ENCODE measurements around the gene CHRFAM7A.
A peak's percentile ranks its signal among the peaks of the same experiment; 100 is the strongest.
"Not testable (repeated sequence)": the region's sequence is repeated elsewhere in the genome, so short reads cannot be mapped to it uniquely, and the experiment has no call there.

The CHRFAM7A gene

DNA sequence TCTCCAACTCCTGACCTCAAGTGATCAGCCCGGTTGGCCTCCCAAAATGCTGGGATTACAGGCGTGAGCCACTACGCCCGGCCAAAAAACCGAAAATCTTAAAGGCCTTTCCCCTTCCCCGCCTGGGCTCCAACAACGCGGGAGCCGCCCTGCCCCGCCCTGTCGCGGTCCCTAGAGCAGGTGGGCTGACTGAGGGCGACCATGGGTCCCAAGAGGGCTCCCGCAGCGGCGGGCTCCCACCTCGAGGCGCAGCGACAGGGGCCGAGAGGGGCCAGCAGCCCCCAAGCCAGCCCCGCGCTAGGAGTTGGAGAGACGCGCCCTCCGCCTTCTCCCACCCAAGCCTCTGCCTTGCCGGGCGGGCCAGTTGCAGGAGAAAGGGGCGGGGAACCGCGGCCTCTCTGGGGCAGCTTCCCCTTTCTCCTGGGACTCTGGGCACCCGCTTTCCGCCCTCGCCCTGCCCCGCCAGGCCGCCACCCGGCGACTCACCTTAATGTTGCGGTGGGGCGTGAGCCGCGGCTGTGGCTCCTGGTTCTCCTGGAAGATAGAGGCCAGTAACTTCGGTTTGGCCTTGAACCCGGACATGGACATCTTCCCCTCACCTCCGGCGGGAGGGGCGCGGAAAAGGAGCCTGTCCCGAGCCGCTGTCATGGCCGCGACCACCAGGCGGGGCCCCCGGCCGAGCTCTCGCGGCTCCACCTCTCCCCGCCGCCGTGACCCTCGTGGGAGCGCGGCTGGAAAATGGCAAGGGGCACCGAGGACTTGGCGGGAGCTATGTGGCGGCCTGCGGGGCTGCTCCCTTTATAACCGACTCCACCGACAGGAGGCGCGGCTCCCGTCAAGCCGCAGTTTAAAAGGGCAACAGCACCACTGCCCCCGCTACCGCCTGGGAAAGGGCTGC, at the start of gene CHRFAM7A:
Gene CHRFAM7A (minus strand): TSS at position 775 of the 898 bp plus-strand sequence. CDS start 10,189 bp downstream, outside the sequence.
- not testable (repeated sequence) for H3K4me3 ChIP-seq (ENCODE audit: low read depth, low read length); H3K4me2 ChIP-seq (ENCODE audit: low read length); H3K4me1 ChIP-seq; H3K79me2 ChIP-seq; H2AFZ ChIP-seq; H3K27me3 ChIP-seq (ENCODE audit: control insufficient read depth, insufficient read depth, low read length); H3K9ac ChIP-seq; H3K9me3 ChIP-seq (ENCODE audit: control insufficient read depth, low read length); H3K36me3 ChIP-seq (ENCODE audit: control insufficient read depth, insufficient read depth, low read length); H3K27ac ChIP-seq

DNA sequence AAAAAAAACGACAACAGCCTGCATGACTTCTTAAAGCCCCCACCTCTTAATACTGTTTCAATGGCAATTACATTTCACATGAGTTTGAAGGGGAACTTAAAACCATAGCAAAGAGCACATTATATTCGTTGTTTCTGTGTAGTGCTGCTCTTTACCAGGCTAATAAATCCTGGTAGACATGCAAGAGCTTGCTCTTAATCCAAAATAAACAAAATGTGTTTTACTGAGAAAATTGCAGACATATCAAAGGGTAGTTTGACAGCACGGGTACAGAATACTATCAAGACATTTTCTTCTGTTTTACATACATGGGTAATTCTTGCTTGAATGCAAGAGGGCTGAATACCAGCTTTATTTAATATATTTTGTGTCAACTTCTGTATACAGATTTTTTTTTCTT, 45.0 kb upstream of the CHRFAM7A start:
- H3K9ac ChIP-seq; H3K4me2 ChIP-seq (ENCODE audit: low read length); H3K4me1 ChIP-seq; H3K79me2 ChIP-seq; H3K27ac ChIP-seq; H3K4me3 ChIP-seq (ENCODE audit: low read depth, low read length); H3K9me3 ChIP-seq (ENCODE audit: control insufficient read depth, low read length); H2AFZ ChIP-seq; H3K36me3 ChIP-seq (ENCODE audit: control insufficient read depth, insufficient read depth, low read length); H3K27me3 ChIP-seq (ENCODE audit: control insufficient read depth, insufficient read depth, low read length): not testable (repeated sequence)

DNA sequence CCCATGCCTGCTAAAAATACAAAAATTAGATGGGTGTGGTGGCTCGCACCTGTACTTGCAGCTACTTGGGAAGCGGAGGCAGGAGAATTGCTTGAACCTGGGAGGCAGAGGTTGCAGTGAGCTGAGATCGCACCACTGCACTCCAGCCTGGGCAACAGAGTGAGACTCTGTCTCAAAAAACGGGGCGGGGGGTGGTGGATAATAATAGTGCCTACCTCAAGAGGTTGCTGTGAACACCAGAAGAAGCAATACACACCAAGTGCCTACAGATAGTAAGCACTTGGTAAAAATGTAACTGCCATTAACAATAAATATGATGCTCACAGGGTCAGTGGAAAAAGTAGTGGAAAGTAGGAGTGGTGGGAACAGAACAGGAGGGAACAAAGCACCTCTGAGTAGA, 42.5 kb upstream of the CHRFAM7A start:
- not testable (repeated sequence) for H3K9me3 ChIP-seq (ENCODE audit: control insufficient read depth, low read length); H3K79me2 ChIP-seq; H3K27me3 ChIP-seq (ENCODE audit: control insufficient read depth, insufficient read depth, low read length); H3K36me3 ChIP-seq (ENCODE audit: control insufficient read depth, insufficient read depth, low read length); H3K4me3 ChIP-seq (ENCODE audit: low read depth, low read length); H2AFZ ChIP-seq; H3K4me2 ChIP-seq (ENCODE audit: low read length); H3K27ac ChIP-seq; H3K4me1 ChIP-seq; H3K9ac ChIP-seq

DNA sequence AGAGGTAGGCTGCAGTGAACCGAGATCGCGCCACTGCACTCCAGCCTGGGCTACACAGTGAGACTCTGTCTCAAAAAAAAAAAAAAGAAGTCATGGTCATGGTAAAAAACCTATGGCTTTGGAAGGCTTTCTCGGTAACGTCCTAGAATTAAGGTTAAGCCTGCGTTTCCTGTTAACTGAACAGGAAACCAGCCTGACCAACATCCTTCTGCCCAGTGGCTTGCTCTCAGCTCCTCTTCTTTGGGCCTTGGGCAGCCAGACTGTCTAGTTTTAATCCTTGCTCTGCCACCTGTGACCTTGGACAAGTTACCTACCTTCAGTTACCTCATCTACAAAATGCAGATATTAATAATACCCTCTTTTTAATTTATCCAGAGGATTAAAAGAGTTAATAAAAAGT, 27.4 kb upstream of the CHRFAM7A start:
- not testable (repeated sequence) for H3K79me2 ChIP-seq; H3K9ac ChIP-seq; H3K4me1 ChIP-seq; H3K27ac ChIP-seq; H3K4me2 ChIP-seq (ENCODE audit: low read length); H3K4me3 ChIP-seq (ENCODE audit: low read depth, low read length); H3K36me3 ChIP-seq (ENCODE audit: control insufficient read depth, insufficient read depth, low read length); H3K27me3 ChIP-seq (ENCODE audit: control insufficient read depth, insufficient read depth, low read length); H3K9me3 ChIP-seq (ENCODE audit: control insufficient read depth, low read length); H2AFZ ChIP-seq

DNA sequence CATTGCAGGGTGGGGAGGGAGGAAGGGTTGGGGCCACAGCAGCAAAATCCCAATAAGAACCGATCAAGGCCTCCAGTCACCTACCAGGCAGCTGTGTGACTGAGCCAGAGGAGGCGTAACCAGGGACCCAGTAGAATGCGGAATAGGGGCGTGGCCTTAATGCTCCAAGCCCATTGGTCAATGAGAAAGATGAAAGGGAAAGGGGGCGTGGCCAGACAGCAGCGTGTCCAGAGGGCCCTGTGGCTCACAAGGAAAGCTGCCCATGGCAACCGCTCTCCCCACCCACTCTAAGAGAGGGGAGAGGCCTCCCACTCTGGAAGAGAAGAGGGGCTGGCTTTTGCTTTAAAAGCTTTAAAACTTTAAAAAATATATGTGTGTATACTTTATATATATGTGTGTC, 20.8 kb upstream of the CHRFAM7A start, which contains the start of gene GOLGA8R:
Gene GOLGA8R (minus strand): TSS at position 101 of the 400 bp plus-strand sequence. CDS start 98 bp downstream, at position 3.
- H3K79me2 ChIP-seq; H3K27ac ChIP-seq; H3K4me3 ChIP-seq (ENCODE audit: low read depth, low read length); H3K27me3 ChIP-seq (ENCODE audit: control insufficient read depth, insufficient read depth, low read length); H3K36me3 ChIP-seq (ENCODE audit: control insufficient read depth, insufficient read depth, low read length); H3K9ac ChIP-seq; H3K9me3 ChIP-seq (ENCODE audit: control insufficient read depth, low read length); H2AFZ ChIP-seq; H3K4me1 ChIP-seq; H3K4me2 ChIP-seq (ENCODE audit: low read length): not testable (repeated sequence)

DNA sequence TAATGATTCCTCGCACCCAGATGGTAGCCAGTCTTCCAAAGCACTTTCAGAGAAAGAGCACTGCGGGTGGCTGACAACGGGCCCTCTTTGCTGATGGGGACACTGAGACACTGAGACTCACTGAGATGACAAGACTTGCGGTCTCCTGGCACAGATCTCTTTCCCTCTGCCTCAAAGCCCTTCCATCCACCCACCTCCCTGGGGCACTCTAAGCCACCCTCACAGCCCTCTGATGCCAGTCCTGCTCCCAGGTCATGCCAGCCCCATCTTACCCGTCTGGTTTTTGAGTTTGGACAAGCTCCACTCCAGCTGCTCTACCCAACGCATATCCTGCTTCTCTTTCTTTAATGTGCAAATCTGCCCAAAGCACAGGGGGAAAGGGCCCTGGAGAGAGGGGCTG, 14.3 kb upstream of the CHRFAM7A start:
- H3K27me3 ChIP-seq (ENCODE audit: control insufficient read depth, insufficient read depth, low read length); H3K4me1 ChIP-seq; H2AFZ ChIP-seq; H3K9me3 ChIP-seq (ENCODE audit: control insufficient read depth, low read length); H3K4me2 ChIP-seq (ENCODE audit: low read length); H3K79me2 ChIP-seq; H3K4me3 ChIP-seq (ENCODE audit: low read depth, low read length); H3K27ac ChIP-seq; H3K9ac ChIP-seq; H3K36me3 ChIP-seq (ENCODE audit: control insufficient read depth, insufficient read depth, low read length): not testable (repeated sequence)

DNA sequence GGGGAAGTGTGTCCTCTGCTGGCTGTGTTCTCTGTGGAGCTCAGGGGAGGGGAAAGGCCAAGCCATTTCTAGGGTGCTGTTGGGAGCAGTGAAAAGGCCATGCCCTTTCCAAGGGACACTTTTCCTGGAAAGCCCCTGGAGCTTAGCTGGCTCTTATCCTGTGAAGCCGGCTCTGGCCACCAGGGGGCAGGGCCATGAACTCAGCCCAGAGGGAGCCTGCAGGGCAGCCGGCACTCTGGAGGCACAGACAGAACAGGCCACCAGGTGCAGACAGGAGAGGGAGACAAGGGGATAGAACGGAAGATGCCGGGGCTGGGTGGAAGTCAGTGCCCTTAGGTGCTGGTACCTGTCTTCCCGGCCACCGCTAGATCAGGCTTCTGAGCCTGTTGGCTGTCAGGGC, 5.6 kb upstream of the CHRFAM7A start:
- not testable (repeated sequence) for H3K36me3 ChIP-seq (ENCODE audit: control insufficient read depth, insufficient read depth, low read length); H3K4me2 ChIP-seq (ENCODE audit: low read length); H2AFZ ChIP-seq; H3K9me3 ChIP-seq (ENCODE audit: control insufficient read depth, low read length); H3K79me2 ChIP-seq; H3K4me1 ChIP-seq; H3K4me3 ChIP-seq (ENCODE audit: low read depth, low read length); H3K27me3 ChIP-seq (ENCODE audit: control insufficient read depth, insufficient read depth, low read length); H3K9ac ChIP-seq; H3K27ac ChIP-seq
- TF ChIP-seq, protein P1, sequence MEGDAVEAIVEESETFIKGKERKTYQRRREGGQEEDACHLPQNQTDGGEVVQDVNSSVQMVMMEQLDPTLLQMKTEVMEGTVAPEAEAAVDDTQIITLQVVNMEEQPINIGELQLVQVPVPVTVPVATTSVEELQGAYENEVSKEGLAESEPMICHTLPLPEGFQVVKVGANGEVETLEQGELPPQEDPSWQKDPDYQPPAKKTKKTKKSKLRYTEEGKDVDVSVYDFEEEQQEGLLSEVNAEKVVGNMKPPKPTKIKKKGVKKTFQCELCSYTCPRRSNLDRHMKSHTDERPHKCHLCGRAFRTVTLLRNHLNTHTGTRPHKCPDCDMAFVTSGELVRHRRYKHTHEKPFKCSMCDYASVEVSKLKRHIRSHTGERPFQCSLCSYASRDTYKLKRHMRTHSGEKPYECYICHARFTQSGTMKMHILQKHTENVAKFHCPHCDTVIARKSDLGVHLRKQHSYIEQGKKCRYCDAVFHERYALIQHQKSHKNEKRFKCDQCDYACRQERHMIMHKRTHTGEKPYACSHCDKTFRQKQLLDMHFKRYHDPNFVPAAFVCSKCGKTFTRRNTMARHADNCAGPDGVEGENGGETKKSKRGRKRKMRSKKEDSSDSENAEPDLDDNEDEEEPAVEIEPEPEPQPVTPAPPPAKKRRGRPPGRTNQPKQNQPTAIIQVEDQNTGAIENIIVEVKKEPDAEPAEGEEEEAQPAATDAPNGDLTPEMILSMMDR (IDR thresholded peaks at IDR 0.05): peak; percentile 9

DNA sequence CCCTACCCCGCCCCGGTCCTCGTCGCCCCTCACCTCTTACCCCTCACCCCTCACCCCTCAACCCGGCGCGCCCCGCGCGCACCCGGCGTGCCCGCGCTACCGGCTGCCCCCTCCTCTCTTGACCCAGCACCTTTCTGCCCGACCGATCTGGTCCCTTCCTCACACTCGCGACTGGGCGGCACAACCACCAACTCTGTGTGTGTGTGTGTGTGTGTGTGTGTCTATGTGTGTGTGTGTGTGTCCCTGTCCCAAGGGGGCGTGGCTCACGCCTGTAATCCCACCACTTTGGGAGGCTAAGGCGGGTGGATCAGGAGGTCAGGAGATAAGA, 288 bp upstream of the CHRFAM7A start:
- H3K4me3 ChIP-seq (ENCODE audit: low read depth, low read length); H3K4me1 ChIP-seq; H3K36me3 ChIP-seq (ENCODE audit: control insufficient read depth, insufficient read depth, low read length): not testable (repeated sequence)

DNA sequence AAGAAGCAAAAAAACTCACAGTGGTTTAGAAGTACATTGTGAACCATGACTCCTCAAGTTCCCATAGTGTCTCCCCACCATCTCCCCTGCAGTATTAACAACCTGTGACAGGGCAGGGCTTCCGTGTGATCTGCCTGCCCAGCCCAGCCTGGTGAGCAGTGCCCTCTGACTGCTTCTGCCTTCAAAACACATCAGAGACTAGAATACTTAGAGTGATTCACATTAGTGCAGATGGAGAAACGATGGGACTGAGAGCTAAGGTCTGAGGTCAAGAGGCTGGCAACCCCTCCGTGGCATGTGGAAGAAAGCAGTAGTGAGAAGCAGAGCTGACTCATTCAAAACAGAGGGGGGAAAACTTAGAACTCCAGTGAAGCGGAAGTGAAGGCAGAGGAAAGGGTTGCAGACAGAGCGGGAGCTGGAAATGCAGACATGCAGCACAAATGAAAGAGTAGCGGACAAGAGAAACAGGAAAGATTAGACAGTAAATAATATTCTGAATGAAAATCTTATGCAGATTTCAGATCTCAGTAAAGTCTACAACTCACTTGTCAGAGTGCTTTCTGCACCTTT, 6.9 kb downstream of the CHRFAM7A start:
- H3K36me3 ChIP-seq (ENCODE audit: control insufficient read depth, insufficient read depth, low read length); H3K4me1 ChIP-seq; H3K27me3 ChIP-seq (ENCODE audit: control insufficient read depth, insufficient read depth, low read length); H3K9ac ChIP-seq; H2AFZ ChIP-seq; H3K9me3 ChIP-seq (ENCODE audit: control insufficient read depth, low read length); H3K4me3 ChIP-seq (ENCODE audit: low read depth, low read length); H3K4me2 ChIP-seq (ENCODE audit: low read length); H3K27ac ChIP-seq; H3K79me2 ChIP-seq: not testable (repeated sequence)

More for the DNA sequence above, 288 bp upstream of the CHRFAM7A start:
- not testable (repeated sequence) for H3K9ac ChIP-seq; H3K27ac ChIP-seq; H3K9me3 ChIP-seq (ENCODE audit: control insufficient read depth, low read length); H3K27me3 ChIP-seq (ENCODE audit: control insufficient read depth, insufficient read depth, low read length); H3K4me2 ChIP-seq (ENCODE audit: low read length); H3K79me2 ChIP-seq; H2AFZ ChIP-seq

DNA sequence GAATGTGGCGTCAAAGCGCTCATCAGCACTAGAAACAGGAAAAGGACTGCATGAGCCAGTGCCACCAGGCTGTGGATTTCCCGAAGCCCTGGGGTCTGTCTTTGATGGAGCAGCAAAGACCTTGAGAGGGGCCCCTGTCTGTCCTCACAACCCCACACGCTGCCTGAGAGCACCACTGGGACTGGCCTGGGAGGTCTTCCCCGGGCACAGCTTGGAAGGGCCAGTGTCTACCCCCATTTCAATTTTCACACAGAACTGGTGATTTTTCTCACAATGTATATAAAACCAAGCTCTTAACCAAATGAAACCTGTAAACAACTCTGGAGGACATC, 16.3 kb downstream of the CHRFAM7A start:
- not testable (repeated sequence) for H3K9ac ChIP-seq; H3K27ac ChIP-seq; H3K27me3 ChIP-seq (ENCODE audit: control insufficient read depth, insufficient read depth, low read length); H3K4me1 ChIP-seq; H3K36me3 ChIP-seq (ENCODE audit: control insufficient read depth, insufficient read depth, low read length); H3K9me3 ChIP-seq (ENCODE audit: control insufficient read depth, low read length); H3K4me2 ChIP-seq (ENCODE audit: low read length); H3K4me3 ChIP-seq (ENCODE audit: low read depth, low read length); H2AFZ ChIP-seq; H3K79me2 ChIP-seq

Data from parathyroid adenoma (tissue), 2 donors.